Esophagus mucosa (tissue), 1 donor: Measurements from ENCODE around the gene BTBD19. TPM values are rescaled to one million over a fixed set of nuclear protein-coding genes. Genes with fewer than 3 reads are reported as not detected.
"Not testable (repeated sequence)": the region's sequence is repeated elsewhere in the genome, so short reads cannot be mapped to it uniquely, and the experiment has no call there.

Experiments used
- ATAC-seq: fragments of 200-7000 bp; cut with Tn5 transposase; one replicate; pipeline ENCODE4 v1.9.1; 2020
- total RNA-seq: library from RNA; stranded (reverse); gene quantifications from one replicate; pipeline ENCODE4 v1.2.4, GENCODE V29; 2023
- donor health status: DM: yes; HTN: yes; CAD: no.

The BTBD19 gene
- total RNA-seq, 1 donor from 2014 or later, result 2.4 TPM

DNA sequence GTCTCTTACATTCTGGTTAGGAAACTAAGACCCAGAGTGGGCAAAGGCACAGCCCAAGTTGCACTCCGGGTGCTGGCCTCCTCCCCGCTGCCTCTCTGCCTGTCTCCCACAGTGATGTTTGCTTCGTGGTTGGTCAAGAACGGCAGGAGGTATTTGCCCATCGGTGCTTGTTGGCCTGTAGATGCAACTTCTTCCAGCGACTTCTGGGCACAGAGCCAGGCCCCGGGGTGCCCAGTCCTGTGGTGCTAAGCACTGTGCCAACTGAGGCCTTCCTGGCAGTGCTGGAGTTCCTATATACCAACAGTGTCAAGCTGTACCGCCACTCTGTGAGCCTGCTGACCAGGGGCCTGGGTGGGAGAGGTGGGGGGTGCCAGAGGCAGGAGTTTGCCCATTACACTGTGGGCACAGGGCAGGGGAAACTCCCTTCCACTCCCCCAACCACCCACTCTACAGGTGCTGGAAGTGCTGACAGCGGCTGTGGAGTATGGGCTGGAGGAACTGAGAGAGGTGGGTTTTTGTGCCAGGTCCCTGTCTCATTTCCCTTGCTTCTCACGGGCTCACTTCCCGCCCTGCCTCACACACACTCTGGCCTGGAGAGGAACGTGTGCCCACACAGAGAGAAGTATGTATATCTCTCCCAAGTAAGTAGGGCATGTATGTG lies 1.9 kb downstream of the BTBD19 start:
- no peak for ATAC-seq

GRCh38 chr1:44810762-44811105 lies 2.4 kb downstream of the BTBD19 start:
- ATAC-seq, result not testable (repeated sequence)

DNA sequence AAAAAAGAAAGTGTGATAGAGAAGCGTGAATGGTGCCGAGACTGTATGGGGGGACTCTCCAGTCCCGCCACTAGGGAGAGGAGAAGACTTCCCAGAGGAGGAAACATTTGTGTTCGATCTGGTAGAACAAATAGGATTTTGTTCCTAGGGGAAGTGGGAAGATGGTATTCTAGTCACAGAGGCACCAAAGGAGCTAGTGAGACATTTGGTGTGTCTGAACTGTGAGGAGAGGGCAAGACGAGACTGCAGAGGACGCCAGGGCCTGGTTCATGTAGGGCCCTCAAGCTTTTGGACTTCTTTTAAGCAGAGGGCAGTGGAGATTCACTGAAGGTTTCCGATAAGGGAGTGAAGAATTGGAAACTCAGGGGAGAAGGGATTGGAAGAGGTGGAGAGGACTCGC lies 2.9 kb downstream of the BTBD19 start:
- no peak for ATAC-seq

DNA sequence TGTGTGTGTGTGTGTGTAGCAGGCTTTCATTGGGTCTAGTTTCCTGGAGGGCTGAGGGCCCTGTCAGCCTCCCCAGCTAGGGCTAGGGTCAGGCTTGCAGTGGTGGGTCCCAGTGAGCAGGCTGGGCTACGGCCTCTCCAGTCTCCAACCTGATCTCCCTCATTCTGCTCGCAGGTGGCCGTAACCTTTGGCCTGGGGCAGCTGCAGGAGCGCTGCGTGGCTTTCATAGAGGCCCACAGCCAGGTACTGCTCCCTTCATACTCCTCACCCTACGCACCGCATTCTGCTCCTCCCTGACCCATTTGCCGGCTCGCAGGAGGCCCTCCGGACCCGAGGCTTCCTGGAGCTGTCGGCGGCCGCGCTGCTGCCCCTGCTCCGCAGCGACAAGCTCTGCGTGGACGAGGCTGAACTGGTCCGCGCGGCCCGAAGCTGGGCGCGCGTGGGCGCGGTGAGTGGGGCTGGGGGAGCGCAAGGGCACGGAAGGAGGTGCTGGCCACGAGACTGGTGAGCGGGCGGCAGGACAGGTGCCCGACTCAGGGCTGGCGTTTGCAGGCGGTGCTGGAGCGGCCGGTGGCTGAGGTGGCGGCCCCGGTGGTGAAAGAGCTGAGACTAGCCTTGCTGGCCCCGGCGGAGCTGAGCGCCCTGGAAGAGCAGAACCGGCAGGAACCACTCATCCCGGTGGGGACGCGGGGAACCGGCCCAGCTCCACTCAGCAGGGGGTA lies 4.7 kb downstream of the BTBD19 start:
- ATAC-seq, result no peak

DNA sequence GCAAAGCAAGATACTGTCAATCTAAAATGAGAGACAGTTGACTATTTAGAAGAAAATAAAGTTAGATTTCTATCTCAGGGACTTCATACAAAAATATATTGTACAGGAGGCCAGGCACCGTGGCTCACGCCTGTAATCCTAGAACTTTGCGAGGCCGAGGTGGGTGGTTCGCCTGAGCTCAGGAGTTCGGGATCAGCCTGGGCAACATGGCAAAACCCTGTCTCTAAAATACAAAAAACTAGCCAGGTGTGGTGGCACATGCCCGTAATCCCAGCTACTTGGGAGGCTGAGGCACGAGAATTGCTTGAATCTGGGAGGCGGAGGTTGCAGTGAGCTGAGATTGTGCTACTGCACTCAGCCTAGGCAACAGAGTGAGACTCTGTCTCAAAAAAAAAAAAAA lies 7.6 kb downstream of the BTBD19 start:
- not testable (repeated sequence) for ATAC-seq

DNA sequence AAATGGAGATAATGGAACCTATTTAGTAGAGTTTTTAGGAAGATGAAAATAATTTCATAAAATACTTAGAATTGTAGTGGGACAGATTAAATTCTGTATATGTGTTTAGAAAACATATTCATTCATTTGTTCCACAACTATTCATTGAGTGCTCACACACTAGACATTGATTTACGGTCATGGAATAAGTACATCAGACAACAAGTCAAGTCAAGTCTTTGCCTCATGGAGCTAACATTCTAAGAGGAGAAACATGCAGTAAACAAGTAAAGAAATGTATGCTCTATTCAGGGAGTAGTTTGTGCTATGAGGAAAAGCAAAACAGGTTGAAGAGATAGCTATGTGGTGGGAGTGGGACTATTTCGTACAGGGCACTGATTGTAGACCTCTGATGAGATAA lies 9.0 kb downstream of the BTBD19 start:
- no peak for ATAC-seq

DNA sequence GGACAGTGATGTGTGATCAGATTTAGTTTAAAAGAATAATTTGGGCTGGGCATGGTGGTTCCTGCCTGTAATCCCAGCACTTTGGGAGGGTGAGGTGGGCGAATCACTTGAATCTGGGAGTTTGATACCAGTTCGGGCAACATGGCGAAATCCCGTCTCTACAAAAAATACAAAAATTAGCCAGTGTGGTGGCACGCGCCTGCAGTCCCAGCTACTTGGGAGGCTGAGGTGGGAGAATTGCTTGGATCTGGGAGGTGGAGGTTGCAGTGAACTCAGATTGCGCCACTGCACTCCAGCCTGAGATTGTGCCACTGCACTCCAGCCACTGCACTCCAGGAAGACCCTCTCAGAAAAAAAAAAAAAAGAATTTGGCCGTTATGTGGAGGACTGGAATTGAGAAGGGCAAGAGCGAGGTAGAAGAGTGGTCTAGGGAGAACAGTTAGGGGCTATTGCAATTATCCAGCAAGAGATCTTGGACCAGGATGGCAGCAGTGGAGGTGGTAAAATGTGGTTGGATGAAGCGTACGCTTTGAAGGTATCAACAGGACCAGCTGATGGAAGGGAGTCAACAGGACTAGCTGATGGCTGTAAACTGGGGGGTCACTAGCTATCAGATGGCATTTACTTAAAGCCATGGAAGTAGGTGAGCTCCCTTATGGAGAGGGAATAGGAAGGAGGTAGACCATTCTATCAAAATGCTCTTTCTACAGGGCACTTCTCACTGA lies 9.6 kb downstream of the BTBD19 start:
- ATAC-seq, result no peak

- ATAC-seq, result no peak
Observed at GRCh38 chr1:44819196-44819607, 10.9 kb downstream of the BTBD19 start.

DNA sequence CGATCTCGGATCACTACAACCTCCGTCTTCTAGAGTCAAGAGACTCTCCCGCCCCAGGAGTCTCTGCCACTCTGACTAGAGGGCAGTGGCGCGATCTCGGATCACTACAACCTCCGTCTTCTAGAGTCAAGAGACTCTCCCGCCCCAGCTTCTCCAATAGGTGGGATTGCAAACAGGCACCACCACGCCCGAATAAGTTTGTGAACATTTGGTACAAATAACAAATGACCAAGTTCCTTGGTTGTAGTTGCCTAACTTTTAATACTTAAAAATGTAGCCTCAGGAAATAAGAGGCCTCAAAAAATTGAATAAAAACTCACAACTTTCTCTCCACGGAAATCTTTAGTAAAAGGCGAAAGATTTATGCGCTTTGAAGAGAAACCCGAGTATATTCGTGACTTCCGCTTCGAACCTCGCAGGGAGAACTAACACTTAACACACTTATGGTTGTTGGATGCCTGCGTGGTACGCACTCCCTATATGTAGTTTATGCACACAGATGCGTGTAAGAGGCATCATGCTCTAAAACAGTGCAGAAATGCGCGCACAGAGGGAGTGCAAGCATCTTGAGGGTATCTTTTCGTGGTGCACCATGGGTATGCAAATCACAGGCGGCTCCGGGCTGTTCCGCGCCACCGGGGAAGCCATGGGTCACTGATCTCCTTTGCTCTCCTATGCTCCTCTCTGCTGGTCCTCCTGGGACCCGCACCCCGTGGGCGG lies 11.4 kb downstream of the BTBD19 start:
- ATAC-seq, result peak; percentile 69

DNA sequence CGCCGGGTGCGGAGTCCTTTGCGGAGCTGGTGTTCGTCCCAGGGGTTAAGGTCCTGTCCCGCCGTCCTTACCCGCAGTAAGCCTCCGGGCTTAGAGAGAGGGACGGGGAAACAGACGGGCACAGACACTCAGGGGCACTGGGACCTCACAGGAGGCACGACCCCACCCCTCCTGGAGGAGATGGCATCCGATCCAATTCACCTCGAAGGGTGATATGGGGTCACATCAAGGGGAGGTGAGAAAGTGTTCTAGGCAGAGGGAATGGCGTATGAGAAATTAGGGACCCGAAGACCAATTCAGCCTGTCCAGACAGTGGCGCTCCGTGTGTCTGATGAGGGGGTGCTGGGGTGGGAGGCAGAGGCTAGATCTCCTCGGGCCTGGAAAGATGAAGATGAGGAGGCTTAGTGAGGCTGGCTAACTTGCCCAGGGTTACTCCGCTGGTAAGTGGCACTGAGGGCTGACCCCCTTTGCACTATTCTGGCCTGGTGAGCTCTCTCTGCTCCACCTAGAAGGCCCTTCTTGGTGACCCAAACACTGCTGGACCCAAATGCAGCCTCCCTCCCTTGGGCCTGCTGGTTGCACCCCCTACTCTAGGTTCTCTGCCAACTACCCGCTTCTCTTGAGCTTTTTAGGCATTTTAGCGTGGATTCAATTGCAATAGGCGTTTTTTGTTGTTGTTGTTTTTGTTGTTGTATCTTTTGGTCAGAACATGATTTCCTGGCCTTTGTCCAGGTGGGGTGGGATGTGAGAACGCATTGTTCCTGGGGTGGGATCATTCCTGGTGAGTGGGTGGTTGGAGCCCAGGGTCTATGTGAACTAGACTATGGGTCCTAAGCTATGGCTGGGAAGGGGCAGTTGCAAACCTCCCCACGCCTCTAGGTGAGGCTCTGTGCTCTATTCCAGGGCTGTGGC lies 12.3 kb downstream of the BTBD19 start:
- ATAC-seq, result peak; percentile 1

GRCh38 chr1:44821240-44821715 lies 13.0 kb downstream of the BTBD19 start:
- ATAC-seq, result no peak

DNA sequence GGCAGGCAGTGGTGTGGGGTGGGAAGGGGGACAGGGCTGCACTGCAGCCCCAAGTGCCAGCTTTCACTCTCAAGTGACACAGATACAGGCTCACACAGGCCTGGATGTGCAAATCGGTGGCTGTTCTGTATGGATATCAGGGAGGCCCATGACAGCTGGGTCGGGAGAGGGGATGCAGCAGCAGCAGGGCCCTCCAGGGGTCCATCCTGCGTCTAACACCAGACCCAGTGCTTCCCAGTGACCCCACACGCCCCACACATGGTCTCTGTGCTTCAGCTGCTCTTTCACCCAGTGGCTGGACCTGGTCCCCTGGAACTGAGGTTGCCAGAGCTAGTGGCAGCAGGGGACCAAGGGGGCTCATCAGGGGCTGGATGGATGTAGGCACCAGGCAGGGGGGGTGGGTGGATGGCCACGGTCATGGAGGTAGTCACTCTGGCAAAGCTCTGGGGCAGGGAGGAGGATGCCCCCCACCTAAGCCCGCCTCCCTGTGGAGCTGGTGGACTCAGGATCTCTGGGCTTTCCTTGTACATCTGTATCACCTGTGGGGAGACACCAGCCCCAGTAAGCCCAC lies 13.9 kb downstream of the BTBD19 start:
- no peak for ATAC-seq

- peak; percentile 3 for ATAC-seq
Observed at GRCh38 chr1:44822981-44823451, 14.7 kb downstream of the BTBD19 start.

- ATAC-seq, result not testable (repeated sequence)
Observed at GRCh38 chr1:44824392-44824791, 16.1 kb downstream of the BTBD19 start.

DNA sequence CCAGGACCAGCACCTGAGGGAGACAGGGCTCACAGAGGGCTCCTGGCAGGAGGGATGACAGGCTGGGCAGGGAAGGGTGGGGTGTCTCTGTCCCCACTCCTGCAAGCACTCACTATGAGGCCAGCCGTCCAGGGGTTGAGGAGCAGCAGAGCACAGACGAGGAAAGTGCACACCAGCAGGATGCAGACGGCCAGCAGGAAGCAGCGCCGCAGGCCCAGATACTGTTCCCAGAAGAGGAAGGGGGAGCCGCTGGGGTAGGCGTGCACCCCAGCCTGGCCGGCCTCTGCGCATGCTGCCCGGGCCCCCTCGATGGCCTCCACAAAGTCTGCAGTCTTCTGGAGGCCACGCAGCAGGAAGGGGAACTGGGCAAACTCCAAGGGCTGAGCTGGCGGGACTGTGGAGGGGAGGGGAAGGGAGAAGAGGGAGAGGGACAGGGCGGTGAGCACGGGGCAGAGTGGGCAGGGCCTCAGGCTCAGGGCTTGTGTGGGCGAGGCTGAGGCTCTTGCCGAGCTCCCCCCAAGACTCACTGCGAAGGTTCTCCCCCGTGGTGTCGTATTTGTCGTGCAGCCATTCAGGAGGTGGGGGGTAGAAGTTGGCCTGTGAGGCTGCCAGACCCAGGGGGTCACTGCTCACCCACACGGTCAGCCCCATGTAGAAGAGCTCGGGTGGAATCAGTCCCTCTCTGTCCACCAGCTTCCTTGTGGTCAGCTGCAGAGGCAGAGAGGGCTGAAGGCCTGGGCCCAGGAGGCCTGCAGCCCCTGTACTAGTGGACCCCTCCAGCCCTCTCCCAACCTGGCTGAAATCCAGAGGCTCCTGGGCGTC lies 18.3 kb downstream of the BTBD19 start:
- no peak for ATAC-seq

- ATAC-seq, result no peak
Observed at GRCh38 chr1:44827197-44828002, 19.1 kb downstream of the BTBD19 start.

GRCh38 chr1:44828003-44828651 lies 19.8 kb downstream of the BTBD19 start:
- ATAC-seq, result no peak

DNA sequence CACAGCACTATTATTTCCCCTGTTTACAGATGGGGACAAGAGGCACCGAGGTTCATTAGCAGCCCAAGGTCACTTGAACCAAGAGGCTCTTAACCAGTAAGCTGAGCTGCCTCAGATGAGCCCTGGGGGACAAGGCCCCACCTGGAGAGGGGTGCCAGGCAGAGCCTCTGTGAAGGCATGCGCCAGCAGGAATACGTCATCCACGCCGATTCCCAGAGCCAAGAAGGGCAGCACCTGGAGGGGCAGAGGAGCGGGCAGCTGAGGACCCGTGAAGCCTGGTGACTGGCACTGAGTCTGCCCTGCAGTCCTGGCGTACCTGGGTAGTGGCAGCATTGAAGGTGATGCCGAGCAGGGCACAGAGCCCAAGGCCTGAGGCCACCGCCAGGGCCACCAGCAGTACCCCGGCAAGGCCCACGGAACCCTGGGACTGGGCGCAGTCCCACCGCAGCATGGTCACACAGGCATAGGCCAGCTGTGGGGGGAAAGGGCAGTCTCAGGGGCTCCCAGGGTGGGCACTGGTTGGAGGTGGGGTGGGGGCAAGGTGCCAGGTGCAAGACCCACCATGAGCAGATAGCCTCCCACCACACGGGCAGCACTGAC lies 20.6 kb downstream of the BTBD19 start:
- ATAC-seq, result no peak
